Muscle layer of duodenum (tissue), 2 donors: ENCODE results near the gene MYH3.

ENCODE experiments used
- H3K27ac ChIP-seq: one replicate; pipeline ENCODE4 v1.7.0; 2013; ENCODE audit warnings: mild to moderate bottlenecking, low read length
- H3K27me3 ChIP-seq: one replicate; pipeline ENCODE4 v1.7.0; 2013; ENCODE audit warnings: low read depth, mild to moderate bottlenecking, control low read depth, low read length
- H3K36me3 ChIP-seq, 2 donors: one replicate each; pipeline ENCODE4 v1.7.0; 2013; ENCODE audit warnings: low read length in 2 of 2, control low read depth in 1 of 2, mild to moderate bottlenecking in 1 of 2; ENCODE audit not compliant: insufficient read depth in 2 of 2, control insufficient read depth in 1 of 2
- H3K4me1 ChIP-seq, 2 donors: one replicate each; pipeline ENCODE4 v1.7.0; 2013; ENCODE audit warnings: low read length in 2 of 2, mild to moderate bottlenecking in 2 of 2, control low read depth in 1 of 2, moderate library complexity in 1 of 2; ENCODE audit not compliant: insufficient read depth in 2 of 2, control insufficient read depth in 1 of 2
- H3K4me3 ChIP-seq, 2 donors: one replicate each; pipeline ENCODE4 v1.7.0; 2013; ENCODE audit warnings: low read length in 2 of 2, low read depth in 1 of 2, mild to moderate bottlenecking in 1 of 2
- H3K9me3 ChIP-seq, 2 donors: one replicate each; pipeline ENCODE4 v1.7.0; 2013; ENCODE audit warnings: low read length in 2 of 2, control low read depth in 1 of 2, mild to moderate bottlenecking in 1 of 2; ENCODE audit not compliant: control insufficient read depth in 1 of 2
- donor health status: healthy.

MYH3 gene

GRCh38 chr17:10585529-10585928 is 71.6 kb downstream of the MYH3 start:
- Histone ChIP-seq H3K9me3 (no peaks in the 10 kb centered on the region), H3K4me3 (no peak overlapping the region), H3K27ac (no peak overlapping the region), H3K36me3 (no peaks in the 10 kb centered on the region), H3K4me1 (no peaks in the 10 kb centered on the region), H3K27me3 (no peaks in the 10 kb centered on the region)

GRCh38 chr17:10583834-10584233 is 73.3 kb downstream of the MYH3 start:
- no peaks in the 10 kb centered on the region for H3K36me3 ChIP-seq
- H3K9me3 ChIP-seq, result no peaks in the 10 kb centered on the region
- no peaks in the 10 kb centered on the region for H3K27me3 ChIP-seq
- no peak overlapping the region for H3K4me3 ChIP-seq
- no peak overlapping the region for H3K27ac ChIP-seq
- no peaks in the 10 kb centered on the region for H3K4me1 ChIP-seq

- Histone ChIP-seq H3K9me3 (no peaks in the 10 kb centered on the region), H3K36me3 (no peaks in the 10 kb centered on the region), H3K27ac (no peak overlapping the region), H3K4me1 (no peaks in the 10 kb centered on the region), H3K4me3 (no peak overlapping the region), H3K27me3 (no peaks in the 10 kb centered on the region)
Observed at GRCh38 chr17:10579270-10579669, 77.8 kb downstream of the MYH3 start.
